Left lung (tissue), 10 donors: ENCODE results near the gene LCN12. TPM values are rescaled to one million over a fixed set of nuclear protein-coding genes. Genes with fewer than 3 reads are reported as not detected.

Source experiments
- ATAC-seq: fragments of 200-7000 bp; cut with Tn5 transposase; one replicate; pipeline ENCODE4 v1.9.1; 2020; ENCODE audit warnings: moderate library complexity
- DNase-seq, 4 donors: peaks; one replicate each; pipeline ENCODE4 v3.0.0-alpha.2; 2013 to 2020
- H3K27ac ChIP-seq, 2 donors: fragments of 200-600 bp; sonication (generic) in 1 of 2; one replicate each; pipeline versions ENCODE4 v1.5.0 to v1.8.0; 2020 to 2021
- H3K27me3 ChIP-seq, 2 donors: fragments of 200-600 bp; sonication (generic) in 1 of 2; one replicate each; pipeline versions ENCODE4 v1.5.0 to v1.8.0; 2020 to 2021
- H3K36me3 ChIP-seq, 2 donors: fragments of 200-600 bp; sonication (generic) in 1 of 2; one replicate each; pipeline versions ENCODE4 v1.5.0 to v1.8.0; 2020 to 2021
- H3K4me1 ChIP-seq, 2 donors: fragments of 200-600 bp; one replicate each; pipeline ENCODE4 v1.8.0; 2021
- H3K4me3 ChIP-seq, 2 donors: fragments of 200-600 bp; sonication (generic) in 1 of 2; one replicate each; pipeline versions ENCODE4 v1.5.0 to v1.8.0; 2020 to 2021; ENCODE audit warnings: mild to moderate bottlenecking in 1 of 2
- H3K9me3 ChIP-seq, 2 donors: fragments of 200-600 bp; sonication (generic) in 1 of 2; one replicate each; pipeline versions ENCODE4 v1.5.0 to v1.8.0; 2020 to 2021
- CTCF ChIP-seq, 2 donors: fragments of 200-600 bp; sonication (generic) in 1 of 2; IDR thresholded peaks; one replicate each; pipeline versions ENCODE4 v1.5.0 to v1.8.0; 2021; ENCODE audit warnings: antibody characterized with exemption in 2 of 2
- intact Hi-C, 2 donors: fragments of 100-400 bp; cut with DNase I; formaldehyde crosslinking; loops; one replicate each; pipeline versions ENCODE4 v1.11.2 to v1.14.2; 2022
- polyA plus RNA-seq, 6 donors: library from polyadenylated mRNA; unstranded; fragments of 120-200 nt; gene quantifications; one replicate each; pipeline ENCODE4 v1.2.1, GENCODE V29; 2013; ENCODE audit not compliant: insufficient read length in 6 of 6
- total RNA-seq, 2 donors: library from RNA; stranded (reverse); fragmentation: NEBNext Ultra II Directional; extraction: Animal tissue kit (Norgen Biotek cat#: 25700); gene quantifications; one replicate each; pipeline ENCODE4 v1.2.1, GENCODE V29; 2021
- donor health status: DM: no; HTN: yes; CAD: no.
- donor health status: DM: no; HTN: no; CAD: no.

LCN12 gene
- total and polyA plus RNA-seq, 8 donors, result 2.1 to 28.0 (median 13.3) TPM

- peak in 2 of 4 donors; percentile 31 to 72 for DNase-seq
- Histone ChIP-seq H3K36me3 (peaks cover 0 to 49% of the 10 kb centered on the region in 2 donors), H3K27ac (no peak overlapping the region), H3K27me3 (no peaks in the 10 kb centered on the region), H3K4me1 (peaks cover 2 to 29% of the 10 kb centered on the region in 2 donors), H3K9me3 (no peaks in the 10 kb centered on the region), H3K4me3 (peak overlapping the region in 1 of 2 donors; percentile 98)
- no peak for TF ChIP-seq CTCF (IDR thresholded peaks at IDR 0.05)
- no peak for ATAC-seq
- intact Hi-C loops, result no loop called here
These were observed 9.2 kb upstream of the LCN12 start for GRCh38 chr9:136942881-136943230.

GRCh38 chr9:136943291-136944211, 8.5 kb upstream of the LCN12 start:
- ATAC-seq (peak; percentile 8), DNase-seq (peak in 3 of 4 donors; percentile 12 to 88 (median 47))
- H3K36me3 ChIP-seq, result peaks cover 0 to 44% of the 10 kb centered on the region in 2 donors
- no peak for TF ChIP-seq CTCF (IDR thresholded peaks at IDR 0.05)
- H3K4me1 ChIP-seq, result peaks cover 5 to 36% of the 10 kb centered on the region in 2 donors
- no peaks in the 10 kb centered on the region for H3K27me3 ChIP-seq
- H3K4me3 ChIP-seq, result peak overlapping the region; percentile 94 to 98
- H3K27ac ChIP-seq, result peak overlapping the region; percentile 83 to 90
- intact Hi-C loops, result no loop called here
- no peaks in the 10 kb centered on the region for H3K9me3 ChIP-seq

- DNase-seq (no peak), ATAC-seq (peak; percentile 20)
- no peaks in the 10 kb centered on the region for H3K9me3 ChIP-seq
- H3K27ac ChIP-seq, result peak overlapping the region; percentile 83 to 90
- peak overlapping the region; percentile 94 to 98 for H3K4me3 ChIP-seq
- H3K27me3 ChIP-seq, result no peaks in the 10 kb centered on the region
- TF ChIP-seq CTCF (IDR thresholded peaks at IDR 0.05), result no peak
- peaks cover 9 to 40% of the 10 kb centered on the region in 2 donors for H3K4me1 ChIP-seq
- intact Hi-C loops, result no loop called here
- H3K36me3 ChIP-seq, result peaks cover 0 to 40% of the 10 kb centered on the region in 2 donors
These were observed 7.9 kb upstream of the LCN12 start for GRCh38 chr9:136944212-136944518.

GRCh38 chr9:136944519-136945332, 7.3 kb upstream of the LCN12 start, which contains the start of the genes C8G and FBXW5:
Gene C8G (plus strand): TSS chr9:136945243. CDS start chr9:136945321, 78 bp downstream.
Gene FBXW5 (minus strand): TSS chr9:136944738. CDS start chr9:136944083, 655 bp downstream.
- H3K4me1 ChIP-seq, result peaks cover 13 to 44% of the 10 kb centered on the region in 2 donors

More at GRCh38 chr9:136944519-136945332, 7.3 kb upstream of the LCN12 start, which contains the start of the genes C8G and FBXW5:
- Histone ChIP-seq H3K4me3 (peak within 1 kb of the TSS; percentile 94 to 98), H3K27me3 (no peaks in the 10 kb centered on the region), H3K36me3 (peaks cover 0 to 34% of the 10 kb centered on the region in 2 donors), H3K9me3 (no peaks in the 10 kb centered on the region), H3K27ac (peak within 1 kb of the TSS; percentile 83 to 90)
- ATAC-seq, result peak; percentile 88
- peak; percentile 97 to 100 for TF ChIP-seq CTCF (IDR thresholded peaks at IDR 0.05)
- DNase-seq, result peak; percentile 92 to 100 (median 96)
- intact Hi-C loops, result no loop called here
